Gastroesophageal sphincter (tissue), 4 donors: ENCODE data around the gene DGKQ. TPM values are rescaled to one million over a fixed set of nuclear protein-coding genes. Genes with fewer than 3 reads are reported as not detected.

ENCODE experiments used
- ATAC-seq: fragments of 150-250 bp; one replicate; pipeline ENCODE4 v1.9.1; 2016; ENCODE audit warnings: mild to moderate bottlenecking, moderate library complexity
- H3K27ac ChIP-seq, 4 donors: fragments of 200-600 bp; sonication (generic) in 3 of 4; 1 replicate in 3 of 4; 2 replicates in 1 of 4; pipeline ENCODE4 v1.5.1; 2016 to 2019
- H3K27me3 ChIP-seq: fragments of 200-600 bp; sonication (generic); one replicate; pipeline ENCODE4 v1.5.1; 2019
- H3K36me3 ChIP-seq, 2 donors: fragments of 200-600 bp; sonication (generic); one replicate each; pipeline ENCODE4 v1.5.1; 2019; ENCODE audit warnings: control low read depth in 1 of 2
- H3K4me1 ChIP-seq, 3 donors: fragments of 200-600 bp; sonication (generic); 1 replicate in 2 of 3; 2 replicates in 1 of 3; pipeline ENCODE4 v1.5.1; 2016 to 2019; ENCODE audit warnings: control low read depth in 2 of 3
- H3K4me3 ChIP-seq, 2 donors: fragments of 200-600 bp; sonication (generic); one replicate each; pipeline ENCODE4 v1.5.1; 2019; ENCODE audit warnings: mild to moderate bottlenecking in 1 of 2, moderate library complexity in 1 of 2
- H3K9me3 ChIP-seq, 3 donors: fragments of 200-600 bp; sonication (generic); one replicate each; pipeline ENCODE4 v1.5.1; 2017 to 2019; ENCODE audit warnings: control low read depth in 2 of 3
- EP300 ChIP-seq: sonication (generic); formaldehyde crosslinking; IDR thresholded peaks from one replicate; pipeline ENCODE4 v1.6.1; 2017; ENCODE audit warnings: antibody characterized with exemption, mild to moderate bottlenecking
- POLR2A ChIP-seq, 2 donors: fragments of 450-650 bp; IDR thresholded peaks; one replicate each; pipeline ENCODE4 v1.6.1; 2017; ENCODE audit warnings: antibody characterized with exemption in 2 of 2, mild to moderate bottlenecking in 2 of 2, moderate library complexity in 1 of 2
- POLR2AphosphoS5 ChIP-seq: sonication (generic); formaldehyde crosslinking; IDR thresholded peaks from one replicate; pipeline ENCODE4 v1.6.1; 2017; ENCODE audit warnings: antibody characterized with exemption
- WGBS, 2 donors: methylation state at CpG; one replicate each; pipeline ENCODE4 v1.1.5; 2018; ENCODE audit warnings: low coverage in 1 of 2; 5-methylcytosine and 5-hydroxymethylcytosine counted together
- total RNA-seq, 4 donors: library from RNA; depleted of rRNA; stranded (reverse); fragments of >200 nt; gene quantifications; one replicate each; pipeline ENCODE4 v1.1.0, GENCODE V29; 2016
- TF ChIP-seq, protein P1 (sequence below), 4 experiments: fragments of 200-600 bp in 2 of 4; fragments of 450-650 bp in 2 of 4; sonication (generic) in 1 of 4; IDR thresholded peaks; one replicate each; pipeline ENCODE4 v1.5.1; 2017 to 2019; ENCODE audit warnings: antibody characterized with exemption in 4 of 4, mild to moderate bottlenecking in 2 of 4, moderate library complexity in 2 of 4

DGKQ gene
- total RNA-seq, 4 donors from 2014 or later: 7.5 to 13.5 (median 9.3) TPM

DNA sequence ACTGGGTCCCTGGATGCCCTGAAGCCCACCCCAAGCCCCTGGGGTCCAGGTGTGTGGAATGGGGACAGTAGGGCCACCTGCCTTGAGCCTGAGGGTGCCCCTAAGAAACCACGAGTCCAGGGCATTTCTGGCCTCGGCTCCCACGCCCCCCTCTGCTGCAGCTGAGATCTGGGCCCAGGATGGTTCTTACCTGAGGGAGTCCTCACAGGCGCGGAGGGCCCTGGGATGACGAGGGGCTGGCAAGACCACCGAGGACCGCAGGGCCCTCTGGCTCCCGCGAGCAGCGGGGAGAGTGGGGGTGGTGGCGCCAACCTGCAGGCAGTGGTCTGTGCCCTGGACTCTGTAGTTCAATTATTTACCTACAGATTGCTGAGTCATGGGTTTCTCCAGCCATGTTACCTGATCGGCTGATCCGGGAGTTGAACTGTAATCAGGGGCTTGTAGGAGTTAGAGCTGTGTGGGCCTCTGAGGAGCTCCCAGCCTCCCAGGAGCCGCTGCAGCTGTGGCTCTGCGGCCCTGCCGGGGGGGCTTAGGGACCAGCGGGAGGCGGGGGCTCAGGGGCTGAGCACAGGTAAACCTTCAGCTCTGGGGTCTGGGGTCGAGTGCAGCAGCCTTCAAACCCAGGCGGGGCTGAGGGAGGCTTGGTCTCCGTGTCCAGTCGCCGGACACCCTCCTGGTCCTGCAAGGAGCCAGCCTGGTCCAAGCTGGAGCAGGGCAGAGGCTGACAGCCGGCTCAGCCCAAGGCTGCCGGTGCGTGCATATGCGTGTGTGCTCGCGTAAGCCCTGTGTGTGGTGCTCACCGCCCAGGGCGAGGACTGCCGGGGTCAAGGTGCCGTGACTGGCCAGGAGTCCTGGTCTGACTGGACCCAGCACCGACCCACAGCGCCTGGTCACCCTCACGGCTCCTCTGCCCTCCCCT, 20.0 kb upstream of the DGKQ start, which contains the start of gene SLC26A1:
Gene SLC26A1, minus strand, starts transcription at position 294 of the 919 bp plus-strand sequence. CDS start 1,701 bp downstream, outside the sequence.
- H3K4me3 ChIP-seq: peak within 1 kb of the TSS in 1 of 2 donors; percentile 6
- peak within 1 kb of the TSS in 1 of 4 donors; percentile 9 for H3K27ac ChIP-seq
- peaks cover 25% of the 10 kb centered on the region for H3K27me3 ChIP-seq
- no peaks in the 10 kb centered on the region for H3K9me3 ChIP-seq
- ATAC-seq: no peak
- TF ChIP-seq EP300: no peak
- TF ChIP-seq POLR2AphosphoS5: no peak
- TF ChIP-seq, protein P1, sequence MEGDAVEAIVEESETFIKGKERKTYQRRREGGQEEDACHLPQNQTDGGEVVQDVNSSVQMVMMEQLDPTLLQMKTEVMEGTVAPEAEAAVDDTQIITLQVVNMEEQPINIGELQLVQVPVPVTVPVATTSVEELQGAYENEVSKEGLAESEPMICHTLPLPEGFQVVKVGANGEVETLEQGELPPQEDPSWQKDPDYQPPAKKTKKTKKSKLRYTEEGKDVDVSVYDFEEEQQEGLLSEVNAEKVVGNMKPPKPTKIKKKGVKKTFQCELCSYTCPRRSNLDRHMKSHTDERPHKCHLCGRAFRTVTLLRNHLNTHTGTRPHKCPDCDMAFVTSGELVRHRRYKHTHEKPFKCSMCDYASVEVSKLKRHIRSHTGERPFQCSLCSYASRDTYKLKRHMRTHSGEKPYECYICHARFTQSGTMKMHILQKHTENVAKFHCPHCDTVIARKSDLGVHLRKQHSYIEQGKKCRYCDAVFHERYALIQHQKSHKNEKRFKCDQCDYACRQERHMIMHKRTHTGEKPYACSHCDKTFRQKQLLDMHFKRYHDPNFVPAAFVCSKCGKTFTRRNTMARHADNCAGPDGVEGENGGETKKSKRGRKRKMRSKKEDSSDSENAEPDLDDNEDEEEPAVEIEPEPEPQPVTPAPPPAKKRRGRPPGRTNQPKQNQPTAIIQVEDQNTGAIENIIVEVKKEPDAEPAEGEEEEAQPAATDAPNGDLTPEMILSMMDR (IDR thresholded peaks at IDR 0.05): no peak
- TF ChIP-seq POLR2A (IDR thresholded peaks at IDR 0.05): no peak
- peaks cover 0 to 22% (median 11%) of the 10 kb centered on the region in 3 donors for H3K4me1 ChIP-seq
- H3K36me3 ChIP-seq: peaks cover 0 to 31% of the 10 kb centered on the region in 2 donors
- WGBS, 2 donors: 72% methylated on average over 8 of the region's 37 CpGs; no CpG with 5 or more reads in 1 of the 2 donors

DNA sequence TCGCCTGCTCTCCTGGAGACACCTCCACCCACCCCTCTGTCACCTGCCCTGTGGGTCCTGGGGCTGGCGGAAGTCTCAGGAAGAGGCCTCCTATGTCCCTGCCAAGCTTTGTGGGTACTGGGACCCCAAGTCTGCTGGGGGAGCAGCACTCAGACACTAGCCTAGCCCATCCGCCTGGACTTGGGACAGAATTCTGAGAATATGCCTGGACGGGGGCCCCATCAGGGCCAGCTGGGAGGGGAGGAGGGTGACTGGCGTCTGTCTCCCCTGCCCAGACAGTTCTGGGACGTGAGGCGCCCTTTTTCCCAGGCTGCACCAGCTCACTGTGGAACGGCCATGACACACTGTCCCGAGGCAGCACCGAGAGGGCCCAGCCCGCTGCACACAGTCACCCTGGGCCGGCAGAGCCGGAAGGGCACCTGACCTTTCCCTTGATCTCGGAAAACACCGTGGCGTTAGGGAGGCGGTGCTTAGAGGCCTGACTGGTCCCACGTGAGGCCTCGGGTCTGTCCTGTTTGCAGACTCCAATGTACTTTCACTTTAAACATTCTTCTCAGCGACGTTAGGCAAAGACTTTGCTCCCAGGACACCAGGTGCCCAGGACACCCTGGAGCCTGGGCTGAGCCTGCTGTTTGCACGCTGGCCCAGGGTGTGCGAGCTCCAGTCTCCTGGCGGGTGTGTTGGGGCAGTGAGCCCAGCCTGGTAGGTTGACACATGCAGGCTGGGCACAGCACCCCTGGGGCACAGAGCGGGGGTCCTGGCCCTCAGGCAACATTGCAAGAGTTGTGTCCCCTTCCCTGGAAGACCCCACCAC, 19.1 kb upstream of the DGKQ start:
- 71 to 100% methylated on average over 1 to 12 of the region's 25 CpGs for WGBS, 2 donors
- Histone ChIP-seq H3K9me3 (no peaks in the 10 kb centered on the region), H3K27ac (peak overlapping the region in 1 of 4 donors; percentile 9), H3K27me3 (peaks cover 16% of the 10 kb centered on the region), H3K4me1 (peaks cover 0 to 23% (median 11%) of the 10 kb centered on the region in 3 donors), H3K36me3 (peaks cover 0 to 31% of the 10 kb centered on the region in 2 donors), H3K4me3 (peak overlapping the region in 1 of 2 donors; percentile 6)
- ATAC-seq: peak; percentile 40
- no peak for TF ChIP-seq POLR2AphosphoS5
- TF ChIP-seq, protein P1 (IDR thresholded peaks at IDR 0.05): no peak
- no peak for TF ChIP-seq EP300
- no peak for TF ChIP-seq POLR2A (IDR thresholded peaks at IDR 0.05)

DNA sequence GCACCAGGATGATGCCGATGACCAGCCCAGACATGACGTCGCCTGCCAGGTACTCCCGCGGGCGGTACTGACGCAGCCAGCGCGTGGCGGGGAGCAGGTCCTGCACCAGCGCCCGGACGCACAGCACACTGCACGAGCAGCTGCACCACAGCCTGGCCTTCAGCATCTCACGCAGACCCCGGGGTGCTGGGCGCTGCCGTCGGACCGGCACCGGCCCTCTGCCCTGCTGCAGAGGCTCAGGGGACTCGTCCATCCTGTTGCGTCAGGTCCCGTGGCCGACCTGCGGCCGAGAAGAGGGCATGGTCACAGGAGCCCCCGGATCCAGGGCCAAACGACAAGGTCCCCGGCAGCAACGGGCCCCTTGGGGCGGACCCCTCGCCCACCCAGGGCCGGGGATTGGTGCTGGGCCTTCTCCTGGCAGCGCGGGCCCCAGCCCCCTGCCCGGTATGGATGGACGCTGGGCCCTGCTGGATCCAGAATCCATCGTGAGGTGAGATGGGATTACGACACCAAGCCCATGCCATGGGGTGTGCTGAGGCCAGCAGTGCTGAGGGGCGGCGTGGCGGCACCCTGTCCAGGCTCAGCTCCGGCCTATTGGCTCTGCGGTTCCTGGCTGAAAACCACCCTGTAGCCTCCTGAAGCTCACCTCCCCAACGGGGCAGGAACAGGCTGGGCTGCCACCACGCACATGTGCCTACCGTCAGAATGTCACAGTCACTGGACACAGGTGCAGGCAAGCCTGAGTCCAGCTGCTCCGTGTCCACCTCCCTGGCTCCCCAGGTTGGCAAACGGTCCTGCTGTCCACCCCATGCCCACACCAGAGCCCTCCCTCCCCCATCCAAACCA, 18.3 kb upstream of the DGKQ start:
- peaks cover 8% of the 10 kb centered on the region for H3K27me3 ChIP-seq
- peaks cover 0 to 31% of the 10 kb centered on the region in 2 donors for H3K36me3 ChIP-seq
- no peaks in the 10 kb centered on the region for H3K9me3 ChIP-seq
- no peak for ATAC-seq
- H3K27ac ChIP-seq: peak overlapping the region in 1 of 4 donors; percentile 9
- H3K4me3 ChIP-seq: no peak overlapping the region
- peaks cover 0 to 20% (median 9%) of the 10 kb centered on the region in 3 donors for H3K4me1 ChIP-seq
- 68 to 92% methylated on average over 5 to 9 of the region's 50 CpGs for WGBS, 2 donors
- TF ChIP-seq POLR2A (IDR thresholded peaks at IDR 0.05) (no peak), POLR2AphosphoS5 (no peak), EP300 (no peak)
- TF ChIP-seq, protein P1 (IDR thresholded peaks at IDR 0.05): no peak

DNA sequence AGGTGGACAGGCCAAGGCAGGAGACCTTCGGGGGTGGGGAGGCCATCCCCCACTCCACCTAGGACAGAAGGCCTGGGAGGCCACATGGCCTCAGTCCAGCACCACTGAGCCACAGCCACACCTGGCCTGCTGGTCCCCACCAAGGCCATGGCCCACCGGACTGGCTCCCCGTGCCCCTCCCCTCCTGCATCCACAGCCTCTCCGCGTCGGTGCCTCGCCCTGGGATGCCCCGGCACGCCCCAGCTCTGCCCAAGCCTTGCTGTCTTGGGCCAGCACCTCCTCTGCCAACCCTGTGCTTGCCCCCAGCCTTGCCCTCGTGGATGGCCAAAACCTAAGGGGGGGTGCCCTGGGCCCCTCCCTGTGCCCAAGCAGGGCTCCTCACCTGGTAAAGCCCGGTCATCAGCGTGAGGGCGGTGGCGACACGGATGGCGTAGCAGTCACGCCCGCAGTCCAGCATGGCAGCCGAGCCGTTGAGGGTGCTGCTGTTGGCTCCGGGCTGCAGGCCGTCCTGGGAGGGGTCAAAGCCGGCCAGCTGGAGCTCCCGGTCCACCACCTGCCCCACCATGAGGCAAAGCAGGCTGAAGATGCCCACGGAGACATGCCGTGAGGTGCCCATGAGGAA, 17.5 kb upstream of the DGKQ start:
- H3K4me1 ChIP-seq: peaks cover 0 to 24% (median 17%) of the 10 kb centered on the region in 3 donors
- TF ChIP-seq, protein P1 (IDR thresholded peaks at IDR 0.05): no peak
- no peak overlapping the region for H3K27ac ChIP-seq
- 80 to 90% methylated on average over 1 to 2 of the region's 26 CpGs for WGBS, 2 donors
- H3K9me3 ChIP-seq: no peaks in the 10 kb centered on the region
- H3K36me3 ChIP-seq: peaks cover 0 to 31% of the 10 kb centered on the region in 2 donors
- H3K4me3 ChIP-seq: no peak overlapping the region
- peaks cover under 1% of the 10 kb centered on the region for H3K27me3 ChIP-seq
- no peak for ATAC-seq
